PC-9 (cell line): ENCODE results near the gene DIP2C. TPM values are rescaled to one million over a fixed set of nuclear protein-coding genes. Genes with fewer than 3 reads are reported as not detected.

ENCODE experiments used
- BruUV-seq: library from RNA; stranded (reverse); fragments of 400-500 nt; replicated peaks from 2 replicates; lab custom pipeline; 2021; lab: Mats Ljungman, UMichigan
- CTCF ChIA-PET: fragments of 300-600 bp; sonication (Branson Sonifier 250); formaldehyde crosslinking; loops from one replicate; lab custom pipeline; 2022; ENCODE audit warnings: antibody characterized with exemption; lab: Charles Lee
- POLR2A ChIA-PET: fragments of 300-600 bp; sonication (Branson Sonifier 250); formaldehyde crosslinking; loops from one replicate; lab custom pipeline; 2022; ENCODE audit warnings: antibody characterized with exemption; ENCODE audit not compliant: unreplicated experiment; lab: Charles Lee
- DNase-seq, 2 experiments: peaks; one replicate each; pipeline versions ENCODE4 v3.0.0 to v3.0.0-alpha.2; 2015 to 2022; ENCODE audit warnings: mixed read lengths in 1 of 2
- H2AFZ ChIP-seq: fragments of 200-600 bp; sonication (generic); 2 replicates; pipeline ENCODE4 v1.8.1; 2017; ENCODE audit warnings: antibody characterized with exemption
- H3F3A ChIP-seq: fragments of 200-600 bp; sonication (generic); 2 replicates; pipeline ENCODE4 v1.8.1; 2017; ENCODE audit warnings: antibody characterized with exemption, mild to moderate bottlenecking, low read depth; ENCODE audit not compliant: insufficient read depth
- H3K27ac ChIP-seq: fragments of 200-600 bp; sonication (generic); 2 replicates; pipeline ENCODE4 v1.6.1; 2016; ENCODE audit warnings: mixed run types
- H3K27me3 ChIP-seq: fragments of 200-600 bp; sonication (generic); 2 replicates; pipeline ENCODE4 v1.6.1; 2016; ENCODE audit warnings: low read depth, mixed run types; ENCODE audit not compliant: insufficient read depth
- H3K36me3 ChIP-seq: fragments of 200-600 bp; sonication (generic); 2 replicates; pipeline ENCODE4 v1.6.1; 2016; ENCODE audit warnings: low read depth, mixed run types
- H3K4me1 ChIP-seq: fragments of 200-600 bp; sonication (generic); replicated peaks from 2 replicates; pipeline ENCODE4 v1.6.1; 2016; ENCODE audit warnings: mixed run types; ENCODE audit not compliant: insufficient read depth
- H3K4me2 ChIP-seq: fragments of 200-600 bp; sonication (generic); 2 replicates; pipeline ENCODE4 v1.6.1; 2017; ENCODE audit warnings: mixed run types
- H3K4me3 ChIP-seq: fragments of 200-600 bp; sonication (generic); 2 replicates; pipeline ENCODE4 v1.6.1; 2016; ENCODE audit warnings: mixed run types
- H3K79me2 ChIP-seq: fragments of 200-600 bp; sonication (generic); 2 replicates; pipeline ENCODE4 v1.6.1; 2017; ENCODE audit warnings: low read depth, mixed run types
- H3K9me2 ChIP-seq: fragments of 200-600 bp; sonication (generic); 2 replicates; pipeline ENCODE4 v1.8.1; 2017; ENCODE audit warnings: mild to moderate bottlenecking; ENCODE audit not compliant: insufficient read depth
- H3K9me3 ChIP-seq: fragments of 200-600 bp; sonication (generic); 2 replicates; pipeline ENCODE4 v1.8.1; 2016; ENCODE audit warnings: low read depth; ENCODE audit not compliant: insufficient read depth
- H4K20me1 ChIP-seq: fragments of 200-600 bp; sonication (generic); 2 replicates; pipeline ENCODE4 v1.8.1; 2017; ENCODE audit not compliant: insufficient read depth
- EZH2 ChIP-seq: fragments of 200-600 bp; sonication (generic); IDR thresholded peaks from 2 replicates; pipeline ENCODE4 v1.8.0; 2017; ENCODE audit warnings: antibody characterized with exemption, low read depth
- intact Hi-C: fragments of 100-400 bp; cut with micrococcal nuclease; formaldehyde crosslinking; loops from one replicate; pipeline ENCODE4 v1.10.0; 2022; ENCODE audit not compliant: unreplicated experiment
- total RNA-seq: library from RNA; stranded (reverse); gene quantifications from 2 replicates; pipeline ENCODE4 v1.2.3, GENCODE V29; 2021
- TF ChIP-seq, protein P1 (sequence below): fragments of 200-600 bp; sonication (generic); conservative IDR thresholded peaks from 2 replicates; pipeline ENCODE4 v1.6.1; 2017; ENCODE audit warnings: mixed run types, antibody characterized with exemption, mild to moderate bottlenecking, moderate library complexity

DIP2C gene
- total RNA-seq, 1 experiment from 2014 or later: 0.83 TPM

- Histone ChIP-seq H3K27ac (no peak overlapping the region), H3K4me3 (no peak overlapping the region), H3F3A (no peaks in the 10 kb centered on the region), H3K27me3 (peaks cover 52% of the 10 kb centered on the region), H3K79me2 (no peaks in the 10 kb centered on the region), H3K4me2 (no peak overlapping the region), H3K9me2 (no peaks in the 10 kb centered on the region), H3K9me3 (no peaks in the 10 kb centered on the region), H2AFZ (no peak overlapping the region), H4K20me1 (no peaks in the 10 kb centered on the region), H3K36me3 (no peaks in the 10 kb centered on the region), H3K4me1 (no peaks in the 10 kb centered on the region)
- ChIA-PET POLR2A (interaction anchor here (0.5 to 0.6 kb wide), 2 partner anchors 13 to 324 kb away, joined by 6 to 7 read pairs; no protein-coding TSS in a partner anchor), CTCF (interaction anchor here (0.5 to 1.0 kb wide), 4 partner anchors 15 to 150 kb away, joined by 3 to 4 read pairs (median 3); no protein-coding TSS in a partner anchor)
- peak in 1 of 2 experiments; percentile 70 for DNase-seq
- TF ChIP-seq, protein P1, sequence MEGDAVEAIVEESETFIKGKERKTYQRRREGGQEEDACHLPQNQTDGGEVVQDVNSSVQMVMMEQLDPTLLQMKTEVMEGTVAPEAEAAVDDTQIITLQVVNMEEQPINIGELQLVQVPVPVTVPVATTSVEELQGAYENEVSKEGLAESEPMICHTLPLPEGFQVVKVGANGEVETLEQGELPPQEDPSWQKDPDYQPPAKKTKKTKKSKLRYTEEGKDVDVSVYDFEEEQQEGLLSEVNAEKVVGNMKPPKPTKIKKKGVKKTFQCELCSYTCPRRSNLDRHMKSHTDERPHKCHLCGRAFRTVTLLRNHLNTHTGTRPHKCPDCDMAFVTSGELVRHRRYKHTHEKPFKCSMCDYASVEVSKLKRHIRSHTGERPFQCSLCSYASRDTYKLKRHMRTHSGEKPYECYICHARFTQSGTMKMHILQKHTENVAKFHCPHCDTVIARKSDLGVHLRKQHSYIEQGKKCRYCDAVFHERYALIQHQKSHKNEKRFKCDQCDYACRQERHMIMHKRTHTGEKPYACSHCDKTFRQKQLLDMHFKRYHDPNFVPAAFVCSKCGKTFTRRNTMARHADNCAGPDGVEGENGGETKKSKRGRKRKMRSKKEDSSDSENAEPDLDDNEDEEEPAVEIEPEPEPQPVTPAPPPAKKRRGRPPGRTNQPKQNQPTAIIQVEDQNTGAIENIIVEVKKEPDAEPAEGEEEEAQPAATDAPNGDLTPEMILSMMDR: no peak
- TF ChIP-seq EZH2: no peak
- no TSS peak for BruUV-seq
- intact Hi-C loops: no loop called here
Observed at GRCh38 chr10:624605-625332, 64.7 kb downstream of the DIP2C start.

GRCh38 chr10:624312-624604, 65.2 kb downstream of the DIP2C start:
- Histone ChIP-seq H3K27ac (no peak overlapping the region), H3K9me3 (no peaks in the 10 kb centered on the region), H3K4me1 (no peaks in the 10 kb centered on the region), H3K4me2 (no peak overlapping the region), H3K4me3 (no peak overlapping the region), H3K9me2 (no peaks in the 10 kb centered on the region), H3K36me3 (no peaks in the 10 kb centered on the region), H3K79me2 (no peaks in the 10 kb centered on the region), H2AFZ (no peak overlapping the region), H4K20me1 (no peaks in the 10 kb centered on the region), H3F3A (no peaks in the 10 kb centered on the region), H3K27me3 (peaks cover 47% of the 10 kb centered on the region)
- intact Hi-C loops: no loop called here
- TF ChIP-seq, protein P1: no peak
- no peak for TF ChIP-seq EZH2
- BruUV-seq: no TSS peak
- POLR2A ChIA-PET: no interaction called here
- DNase-seq: no peak
- CTCF ChIA-PET: no interaction called here

DNA sequence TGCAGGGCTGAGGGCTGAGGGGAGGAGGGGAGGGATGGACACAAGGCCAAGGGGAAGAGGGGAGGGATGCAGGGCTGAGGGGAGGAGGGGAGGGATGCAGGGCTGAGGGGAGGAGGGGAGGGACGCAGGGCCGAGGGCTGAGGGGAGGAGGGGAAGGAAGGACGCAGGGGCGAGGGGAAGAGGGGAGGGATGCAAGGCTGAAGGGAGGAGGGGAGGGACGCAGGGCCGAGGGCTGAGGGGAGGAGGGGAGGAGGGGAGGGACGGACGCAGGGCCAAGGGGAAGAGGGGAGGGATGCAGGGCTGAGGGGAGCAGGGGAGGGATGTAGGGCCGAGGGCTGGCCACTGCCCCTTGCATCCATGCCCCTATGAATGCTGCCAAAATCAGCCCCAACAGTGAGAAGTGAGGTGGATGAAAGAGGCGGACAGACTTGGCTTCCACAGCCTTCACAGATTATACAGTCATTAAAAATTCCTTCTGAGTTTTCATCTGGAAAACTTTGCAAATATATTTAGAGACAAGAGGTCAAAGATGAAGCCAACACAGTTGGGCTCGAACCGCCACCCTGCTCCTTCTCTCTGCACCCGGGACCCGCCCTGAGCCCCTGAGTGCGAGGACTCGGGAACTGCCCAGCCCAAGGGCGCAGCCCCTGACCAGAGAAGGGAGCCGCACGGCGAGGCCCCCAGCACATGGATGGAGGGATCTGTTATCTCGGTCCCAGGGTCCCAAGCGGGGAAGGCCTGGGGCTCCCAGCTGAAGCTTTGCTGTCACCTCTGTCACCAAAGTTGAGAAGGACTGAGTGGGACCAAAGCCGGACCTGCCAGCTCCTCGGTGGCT, 65.8 kb downstream of the DIP2C start:
- H2AFZ ChIP-seq: no peak overlapping the region
- POLR2A ChIA-PET: no interaction called here
- no peak overlapping the region for H3K4me2 ChIP-seq
- H3K27ac ChIP-seq: no peak overlapping the region
- no peaks in the 10 kb centered on the region for H3K36me3 ChIP-seq
- peaks cover 50% of the 10 kb centered on the region for H3K27me3 ChIP-seq
- no peak for DNase-seq
- no peak overlapping the region for H3K4me3 ChIP-seq
- intact Hi-C loops: no loop called here
- TF ChIP-seq EZH2: no peak
- TF ChIP-seq, protein P1: no peak
- no TSS peak for BruUV-seq
- no peaks in the 10 kb centered on the region for H3K79me2 ChIP-seq
- CTCF ChIA-PET: no interaction called here
- H4K20me1 ChIP-seq: no peaks in the 10 kb centered on the region
- H3K9me2 ChIP-seq: no peaks in the 10 kb centered on the region
- H3F3A ChIP-seq: no peaks in the 10 kb centered on the region
- no peaks in the 10 kb centered on the region for H3K9me3 ChIP-seq
- H3K4me1 ChIP-seq: no peaks in the 10 kb centered on the region
